HepG2 (cell line): ENCODE data around the gene OR10V1. TPM values are rescaled to one million over a fixed set of nuclear protein-coding genes. Genes with fewer than 3 reads are reported as not detected.
A peak's percentile ranks its signal among the peaks of the same experiment; 100 is the strongest.

Experiments used
- ASH2L ChIP-seq: fragments of 300-600, 200-600 bp; sonication (generic); IDR thresholded peaks from 2 replicates; pipeline ENCODE4 v1.7.0; 2017; ENCODE audit warnings: low read depth, mild to moderate bottlenecking, moderate library complexity, mixed read lengths, low read length; ENCODE audit not compliant: insufficient read length
- CTCF ChIP-seq: sonication (generic); formaldehyde crosslinking; IDR thresholded peaks from 2 replicates; pipeline ENCODE4 v1.5.0; 2020; ENCODE audit warnings: mild to moderate bottlenecking, missing genetic modification reagents, moderate library complexity
- ETV5 ChIP-seq: IDR thresholded peaks from 2 replicates; pipeline ENCODE4 v1.6.1; 2018; ENCODE audit warnings: missing biosample characterization, missing genetic modification reagents, inconsistent platforms, borderline replicate concordance
- HNRNPK ChIP-seq: fragments of 200-400 bp; formaldehyde crosslinking; IDR thresholded peaks from 2 replicates; pipeline ENCODE4 v1.6.1; 2018; ENCODE audit warnings: low read length, low read depth, moderate library complexity, mild to moderate bottlenecking; ENCODE audit not compliant: poor library complexity, severe bottlenecking
- KDM1A ChIP-seq: IDR thresholded peaks from 2 replicates; pipeline ENCODE4 v1.6.1; 2016; ENCODE audit warnings: missing compliant biosample characterization
- NR2F2 ChIP-seq: IDR thresholded peaks from 2 replicates; pipeline ENCODE4 v1.6.1; 2012; ENCODE audit warnings: low read depth, inconsistent platforms, borderline replicate concordance
- PCBP1 ChIP-seq: fragments of 200-400 bp; formaldehyde crosslinking; IDR thresholded peaks from 2 replicates; pipeline ENCODE4 v1.6.1; 2017; ENCODE audit warnings: mild to moderate bottlenecking, low read depth, low read length, borderline replicate concordance
- TAF1 ChIP-seq: sonication (generic); formaldehyde crosslinking; IDR thresholded peaks from 2 replicates; pipeline ENCODE4 v1.4.0; 2020; ENCODE audit warnings: missing genetic modification reagents
- ZNF407 ChIP-seq: sonication (generic); formaldehyde crosslinking; IDR thresholded peaks from one replicate; pipeline ENCODE4 v1.5.1; 2020; ENCODE audit warnings: mild to moderate bottlenecking, missing genetic modification reagents; ENCODE audit errors: not compliant biosample characterization
- ZSCAN20 ChIP-seq: sonication (generic); formaldehyde crosslinking; IDR thresholded peaks from 2 replicates; pipeline ENCODE4 v1.4.0; 2020; ENCODE audit warnings: missing genetic modification reagents, mild to moderate bottlenecking, borderline replicate concordance
- polyA plus RNA-seq, 8 experiments: library from polyadenylated mRNA; depleted of rRNA in 3 of 8; stranded (reverse) in 7 of 8; unstranded in 1 of 8; fragments of >200 nt; fragmentation: Illumina TruSeq in 4 of 8; extraction: Trizol in 4 of 8; gene quantifications; 2 replicates each; pipeline versions ENCODE4 v1.2.1 to v1.2.3, GENCODE V29; 2011 to 2016; ENCODE audit warnings: low read depth in 4 of 8, missing spikeins in 1 of 8, mixed read lengths in 1 of 8; ENCODE audit not compliant: insufficient read depth in 1 of 8
- total RNA-seq, 5 experiments: library from RNA; depleted of rRNA; stranded (reverse); fragments of >200 nt; fragmentation: Illumina TruSeq; extraction: Trizol; gene quantifications; 2 replicates each; pipeline ENCODE4 v1.2.3, GENCODE V29; 2016; ENCODE audit warnings: low read depth in 1 of 5
- TF ChIP-seq, protein P1 (sequence below): sonication (generic); formaldehyde crosslinking; IDR thresholded peaks from 2 replicates; pipeline ENCODE4 v1.4.0; 2020; ENCODE audit warnings: missing genetic modification reagents
- TF ChIP-seq, protein P2 (sequence below): sonication (generic); formaldehyde crosslinking; IDR thresholded peaks from 2 replicates; pipeline ENCODE4 v1.5.0; 2020; ENCODE audit warnings: missing genetic modification reagents, mild to moderate bottlenecking, borderline replicate concordance

The OR10V1 gene
- total and polyA plus RNA-seq, 2 of the 13 experiments (the other 11 are each of a cell fraction or from before 2014, with no cell fraction given): not detected

DNA sequence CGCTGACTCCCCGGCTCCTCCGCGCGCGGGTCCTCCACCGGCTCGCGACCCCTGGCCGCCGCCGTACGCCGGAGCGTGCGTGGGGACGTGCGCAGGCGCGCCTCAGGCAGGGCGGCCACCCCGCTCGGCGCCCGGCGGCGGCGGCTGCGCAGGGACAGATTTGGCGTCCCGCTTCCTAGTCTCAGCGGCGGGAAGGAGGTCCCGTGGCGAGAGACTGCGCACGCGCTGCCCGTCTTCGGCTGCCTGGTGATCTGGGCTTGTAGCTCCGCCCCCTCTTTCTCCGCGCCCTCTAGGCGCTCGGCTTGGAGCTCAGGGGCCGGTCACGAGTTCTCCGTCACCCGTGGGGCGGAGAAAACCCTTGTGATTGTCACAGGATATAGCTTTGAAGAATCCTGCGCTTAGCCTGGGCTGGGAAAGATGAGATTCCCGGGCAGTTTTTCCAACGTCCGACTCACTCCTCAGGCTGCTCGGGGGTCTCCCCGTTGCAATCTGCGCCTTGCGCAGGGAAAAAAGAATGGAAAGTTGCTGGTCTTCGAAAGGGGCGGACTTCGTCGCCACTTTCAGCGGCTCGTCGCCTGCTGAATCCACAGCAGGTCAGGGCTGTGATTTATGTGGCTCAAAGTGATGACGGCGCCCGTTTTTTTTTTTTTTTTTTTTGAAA is 44.6 kb downstream of the OR10V1 start, which contains the start of gene PATL1 (continued):
- peak; percentile 76 for TF ChIP-seq ZNF407 (CRISPR knock-in tag)
- TF ChIP-seq NR2F2: no peak; the same call in 1 of the 2 replicates
- TF ChIP-seq KDM1A (CRISPR knock-in tag): no peak
- 0 out of 2 replicates have a peak, but pooled peaks have one; percentile 11 for TF ChIP-seq CTCF (CRISPR knock-in tag)
- TF ChIP-seq ZSCAN20 (CRISPR knock-in tag): no peak
- peak; percentile 86 for TF ChIP-seq HNRNPK
- TF ChIP-seq, protein P1, sequence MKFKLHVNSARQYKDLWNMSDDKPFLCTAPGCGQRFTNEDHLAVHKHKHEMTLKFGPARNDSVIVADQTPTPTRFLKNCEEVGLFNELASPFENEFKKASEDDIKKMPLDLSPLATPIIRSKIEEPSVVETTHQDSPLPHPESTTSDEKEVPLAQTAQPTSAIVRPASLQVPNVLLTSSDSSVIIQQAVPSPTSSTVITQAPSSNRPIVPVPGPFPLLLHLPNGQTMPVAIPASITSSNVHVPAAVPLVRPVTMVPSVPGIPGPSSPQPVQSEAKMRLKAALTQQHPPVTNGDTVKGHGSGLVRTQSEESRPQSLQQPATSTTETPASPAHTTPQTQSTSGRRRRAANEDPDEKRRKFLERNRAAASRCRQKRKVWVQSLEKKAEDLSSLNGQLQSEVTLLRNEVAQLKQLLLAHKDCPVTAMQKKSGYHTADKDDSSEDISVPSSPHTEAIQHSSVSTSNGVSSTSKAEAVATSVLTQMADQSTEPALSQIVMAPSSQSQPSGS (CRISPR knock-in tag): peak; percentile 16; the same call in 1 of the 2 replicates
- TF ChIP-seq, protein P2, sequence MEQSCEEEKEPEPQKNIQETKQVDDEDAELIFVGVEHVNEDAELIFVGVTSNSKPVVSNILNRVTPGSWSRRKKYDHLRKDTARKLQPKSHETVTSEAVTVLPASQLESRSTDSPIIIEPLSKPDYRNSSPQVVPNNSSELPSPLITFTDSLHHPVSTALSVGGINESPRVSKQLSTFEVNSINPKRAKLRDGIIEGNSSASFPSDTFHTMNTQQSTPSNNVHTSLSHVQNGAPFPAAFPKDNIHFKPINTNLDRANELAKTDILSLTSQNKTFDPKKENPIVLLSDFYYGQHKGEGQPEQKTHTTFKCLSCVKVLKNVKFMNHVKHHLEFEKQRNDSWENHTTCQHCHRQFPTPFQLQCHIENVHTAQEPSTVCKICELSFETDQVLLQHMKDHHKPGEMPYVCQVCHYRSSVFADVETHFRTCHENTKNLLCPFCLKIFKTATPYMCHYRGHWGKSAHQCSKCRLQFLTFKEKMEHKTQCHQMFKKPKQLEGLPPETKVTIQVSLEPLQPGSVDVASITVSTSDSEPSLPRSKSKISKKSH: peak; percentile 87
- peak; percentile 75 for TF ChIP-seq ASH2L
- TF ChIP-seq ETV5 (CRISPR knock-in tag): 0 out of 2 replicates have a peak, but pooled peaks have one; percentile 29
- peak; percentile 64; the same call in 1 of the 2 replicates for TF ChIP-seq PCBP1
- TF ChIP-seq TAF1: peak; percentile 18; the same call in 1 of the 2 replicates
